ENCODE results near the gene SLC2A9.

DNA sequence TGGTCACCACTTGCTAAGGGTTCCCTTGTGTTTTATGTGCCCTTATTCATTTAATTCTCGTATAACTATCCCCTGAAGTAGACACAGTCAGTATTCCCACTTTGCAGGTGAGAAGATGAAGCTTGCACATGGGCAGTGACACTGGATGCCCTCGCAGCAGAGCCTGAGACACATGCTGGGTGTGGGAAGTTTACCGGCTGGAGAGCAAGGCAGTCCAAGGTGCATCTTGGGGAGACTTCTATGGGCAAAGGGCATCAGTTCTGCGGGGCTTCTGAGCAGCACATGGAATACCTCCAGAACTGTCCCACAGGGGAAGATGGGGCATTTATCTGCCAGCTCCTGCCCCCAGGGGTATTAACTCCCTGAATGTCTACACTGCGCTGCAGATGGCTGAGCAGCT lies 92.2 kb downstream of the SLC2A9 start:
- TF ChIP-seq CTCF (IDR thresholded peaks at IDR 0.05): no peak
- no peak for TF ChIP-seq POLR2A (IDR thresholded peaks at IDR 0.05)
